Activated CD8-positive, alpha-beta T cell treated with anti-CD3 and anti-CD28 coated beads for 36 hours (primary cell): ENCODE data around the gene TNIP1. TPM values are rescaled to one million over a fixed set of nuclear protein-coding genes. Genes with fewer than 3 reads are reported as not detected.

ENCODE experiments used
- ATAC-seq: fragments of 200-7000 bp; cut with Tn5 transposase; one replicate; pipeline ENCODE4 v1.10.0; 2021; ENCODE audit warnings: mild to moderate bottlenecking, moderate library complexity
- CTCF ChIA-PET: fragments of 350-600 bp; sonication (Branson Sonifier 250); formaldehyde crosslinking; loops from one replicate; lab custom pipeline; 2021; ENCODE audit warnings: antibody characterized with exemption; lab: Charles Lee
- POLR2A ChIA-PET: fragments of 350-600 bp; sonication (Branson Sonifier 250); formaldehyde crosslinking; loops from one replicate; lab custom pipeline; 2021; ENCODE audit warnings: antibody characterized with exemption; lab: Charles Lee
- DNase-seq: peaks from one replicate; pipeline ENCODE4 v3.0.0-alpha.2; 2020
- H3K27ac Mint-ChIP-seq: one replicate; pipeline ENCODE4 v1.8.0; 2021; ENCODE audit warnings: mild to moderate bottlenecking, mixed read lengths
- H3K27me3 Mint-ChIP-seq: one replicate; pipeline ENCODE4 v1.8.0; 2021; ENCODE audit warnings: mixed read lengths
- H3K36me3 Mint-ChIP-seq: one replicate; pipeline ENCODE4 v1.8.0; 2021; ENCODE audit warnings: low read depth, mixed read lengths
- H3K4me1 Mint-ChIP-seq: one replicate; pipeline ENCODE4 v1.8.0; 2021; ENCODE audit warnings: low read depth, mixed read lengths
- H3K4me3 Mint-ChIP-seq: one replicate; pipeline ENCODE4 v1.8.0; 2021; ENCODE audit warnings: mild to moderate bottlenecking, moderate library complexity, mixed read lengths
- H3K9me3 Mint-ChIP-seq: one replicate; pipeline ENCODE4 v1.8.0; 2021; ENCODE audit warnings: mixed read lengths
- intact Hi-C: fragments of 100-400 bp; cut with micrococcal nuclease; formaldehyde crosslinking; loops from one replicate; pipeline ENCODE4 v1.10.0; 2022
- total RNA-seq, 2 experiments: library from RNA; stranded (reverse); gene quantifications; one replicate each; pipeline ENCODE4 v1.2.3, GENCODE V29; 2021
- TF ChIP-seq, protein P1 (sequence below): fragments of 200-600 bp; IDR thresholded peaks from one replicate; pipeline ENCODE4 v1.8.0; 2022; ENCODE audit warnings: antibody characterized with exemption, mild to moderate bottlenecking

TNIP1 gene
- total RNA-seq, result 100 to 1,000 TPM; 222 TPM

- H3K4me1 Mint-ChIP-seq, result peaks cover 77% of the 10 kb centered on the region
- intact Hi-C loops, result loop anchor here (5.0 kb wide), 2 partner anchors 71 to 131 kb away; no protein-coding TSS in a partner anchor
- ATAC-seq, result peak; percentile 79
- no peaks in the 10 kb centered on the region for H3K9me3 Mint-ChIP-seq
- H3K36me3 Mint-ChIP-seq, result peaks cover 46% of the 10 kb centered on the region
- no peaks in the 10 kb centered on the region for H3K27me3 Mint-ChIP-seq
- ChIA-PET CTCF (interaction anchor here (1.0 to 8.1 kb wide), 9 partner anchors 9 to 84 kb away, joined by 3 to 65 read pairs (median 9); no protein-coding TSS in a partner anchor), POLR2A (interaction anchor here (0.8 to 7.4 kb wide), 10 partner anchors 9 to 83 kb away, joined by 3 to 65 read pairs (median 8); no protein-coding TSS in a partner anchor)
- peak; percentile 94 for DNase-seq
- TF ChIP-seq, protein P1, sequence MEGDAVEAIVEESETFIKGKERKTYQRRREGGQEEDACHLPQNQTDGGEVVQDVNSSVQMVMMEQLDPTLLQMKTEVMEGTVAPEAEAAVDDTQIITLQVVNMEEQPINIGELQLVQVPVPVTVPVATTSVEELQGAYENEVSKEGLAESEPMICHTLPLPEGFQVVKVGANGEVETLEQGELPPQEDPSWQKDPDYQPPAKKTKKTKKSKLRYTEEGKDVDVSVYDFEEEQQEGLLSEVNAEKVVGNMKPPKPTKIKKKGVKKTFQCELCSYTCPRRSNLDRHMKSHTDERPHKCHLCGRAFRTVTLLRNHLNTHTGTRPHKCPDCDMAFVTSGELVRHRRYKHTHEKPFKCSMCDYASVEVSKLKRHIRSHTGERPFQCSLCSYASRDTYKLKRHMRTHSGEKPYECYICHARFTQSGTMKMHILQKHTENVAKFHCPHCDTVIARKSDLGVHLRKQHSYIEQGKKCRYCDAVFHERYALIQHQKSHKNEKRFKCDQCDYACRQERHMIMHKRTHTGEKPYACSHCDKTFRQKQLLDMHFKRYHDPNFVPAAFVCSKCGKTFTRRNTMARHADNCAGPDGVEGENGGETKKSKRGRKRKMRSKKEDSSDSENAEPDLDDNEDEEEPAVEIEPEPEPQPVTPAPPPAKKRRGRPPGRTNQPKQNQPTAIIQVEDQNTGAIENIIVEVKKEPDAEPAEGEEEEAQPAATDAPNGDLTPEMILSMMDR, result no peak
- peak within 1 kb of the TSS; percentile 85 for H3K4me3 Mint-ChIP-seq
- H3K27ac Mint-ChIP-seq, result peak within 1 kb of the TSS; percentile 96
These were observed at the start of gene TNIP1 for GRCh38 chr5:151080613-151081430. TSS of gene TNIP1 (minus strand) at chr5:151081034. CDS start at chr5:151065095, 15,939 bp downstream.

DNA sequence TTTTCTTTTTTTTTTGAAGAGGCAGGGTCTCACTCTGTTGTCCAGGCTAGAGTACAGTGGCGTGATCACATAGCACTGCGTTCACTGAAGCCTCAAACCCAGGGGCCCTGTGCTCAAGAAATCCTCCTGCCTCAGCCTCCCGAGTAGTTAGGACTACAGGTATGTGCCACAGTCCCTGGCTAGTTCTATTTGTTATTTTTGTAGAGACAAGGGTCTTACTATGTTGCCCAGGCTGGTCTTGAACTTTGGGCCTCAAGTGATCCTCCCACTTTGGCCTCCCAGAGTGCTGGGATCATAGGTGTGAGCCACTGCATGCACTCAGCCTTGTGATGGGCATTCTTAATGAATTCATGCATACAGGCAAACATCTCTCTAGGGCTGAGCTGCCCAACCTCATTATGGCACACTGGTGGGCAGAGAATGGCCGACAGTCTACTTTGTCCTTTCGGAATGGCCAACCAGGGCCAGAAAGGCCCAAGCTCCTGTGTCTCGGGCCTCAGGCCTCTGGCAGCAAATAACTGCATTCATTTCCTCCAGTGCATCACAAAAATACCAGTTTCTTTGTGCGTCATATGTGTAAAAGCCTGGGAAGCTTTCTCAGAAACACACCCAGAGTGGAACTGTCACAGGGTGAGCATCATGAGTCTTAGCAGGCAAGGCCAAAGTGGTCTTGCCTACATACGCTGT is 49.5 kb upstream of the TNIP1 start:
- Mint-ChIP-seq H3K4me3 (no peak overlapping the region), H3K4me1 (peaks cover 66% of the 10 kb centered on the region), H3K9me3 (no peaks in the 10 kb centered on the region), H3K27ac (peak overlapping the region; percentile 76), H3K36me3 (peaks cover 85% of the 10 kb centered on the region), H3K27me3 (no peaks in the 10 kb centered on the region)
- DNase-seq (no peak), ATAC-seq (no peak)
- ChIA-PET POLR2A (interaction anchor here (0.7 to 1.4 kb wide), 2 partner anchors 11 to 52 kb away, joined by 3 read pairs; no protein-coding TSS in a partner anchor), CTCF (interaction anchor here (1.0 to 9.4 kb wide), 11 partner anchors 11 to 108 kb away, joined by 3 to 413 read pairs (median 4); partner anchors contain the start of gene ANXA6)
- TF ChIP-seq, protein P1, result no peak
- intact Hi-C loops, result no loop called here

DNA sequence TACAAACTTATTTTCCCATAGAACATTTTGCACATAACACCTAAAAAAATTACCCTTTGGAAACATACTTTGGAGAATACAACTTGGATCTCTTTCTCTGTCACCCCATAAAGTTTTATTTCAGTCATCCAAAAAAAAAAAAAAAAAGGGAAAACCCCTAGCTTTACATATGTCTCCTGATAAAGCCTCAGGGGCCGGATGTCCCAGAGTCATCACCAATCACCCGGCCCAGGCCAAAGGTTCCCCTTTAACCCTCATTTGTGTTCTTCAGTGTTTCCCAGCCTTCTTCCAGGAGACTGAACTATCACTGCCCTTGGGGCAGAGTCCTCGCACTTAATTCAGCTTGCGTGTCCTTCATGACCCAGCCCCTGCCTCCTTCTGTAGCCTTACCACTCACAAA is 48.0 kb upstream of the TNIP1 start:
- H3K4me1 Mint-ChIP-seq, result peaks cover 79% of the 10 kb centered on the region
- H3K27me3 Mint-ChIP-seq, result no peaks in the 10 kb centered on the region
- H3K36me3 Mint-ChIP-seq, result peaks cover 88% of the 10 kb centered on the region
- TF ChIP-seq, protein P1, result no peak
- intact Hi-C loops, result no loop called here
- no peaks in the 10 kb centered on the region for H3K9me3 Mint-ChIP-seq
- peak; percentile 37 for DNase-seq
- CTCF ChIA-PET, result interaction anchor here (0.9 to 9.4 kb wide), 8 partner anchors 11 to 110 kb away, joined by 3 to 413 read pairs (median 5); no protein-coding TSS in a partner anchor
- no peak overlapping the region for H3K4me3 Mint-ChIP-seq
- POLR2A ChIA-PET, result interaction anchor here (0.8 to 1.5 kb wide), 4 partner anchors 11 to 36 kb away, joined by 3 to 6 read pairs (median 5); no protein-coding TSS in a partner anchor
- peak overlapping the region; percentile 72 for H3K27ac Mint-ChIP-seq
- ATAC-seq, result no peak

- H3K27ac Mint-ChIP-seq, result peak overlapping the region; percentile 65
- no peaks in the 10 kb centered on the region for H3K27me3 Mint-ChIP-seq
- CTCF ChIA-PET, result interaction anchor here (3.0 to 9.4 kb wide), 6 partner anchors 11 to 112 kb away, joined by 26 to 413 read pairs (median 106); no protein-coding TSS in a partner anchor
- H3K36me3 Mint-ChIP-seq, result peaks cover 88% of the 10 kb centered on the region
- H3K4me3 Mint-ChIP-seq, result no peak overlapping the region
- ATAC-seq (peak; percentile 6), DNase-seq (no peak)
- POLR2A ChIA-PET, result interaction anchor here (1.2 to 1.9 kb wide), 3 partner anchors 10 to 17 kb away, joined by 4 to 6 read pairs (median 5); no protein-coding TSS in a partner anchor
- no peaks in the 10 kb centered on the region for H3K9me3 Mint-ChIP-seq
- TF ChIP-seq, protein P1, result no peak
- H3K4me1 Mint-ChIP-seq, result peaks cover 82% of the 10 kb centered on the region
- intact Hi-C loops, result no loop called here
These were observed 47.1 kb upstream of the TNIP1 start for GRCh38 chr5:151127926-151128325.
